NK-92 treated with Interleukin-12 subunit alpha and Interleukin-12 subunit beta, amount 100 ng/mL, for 24 hours (cell line): ENCODE results near the gene FTH1.

Experiments used
- DNase-seq: peaks from one replicate; lab custom pipeline; 2025; lab: John Stamatoyannopoulos, UW

The FTH1 gene

DNA sequence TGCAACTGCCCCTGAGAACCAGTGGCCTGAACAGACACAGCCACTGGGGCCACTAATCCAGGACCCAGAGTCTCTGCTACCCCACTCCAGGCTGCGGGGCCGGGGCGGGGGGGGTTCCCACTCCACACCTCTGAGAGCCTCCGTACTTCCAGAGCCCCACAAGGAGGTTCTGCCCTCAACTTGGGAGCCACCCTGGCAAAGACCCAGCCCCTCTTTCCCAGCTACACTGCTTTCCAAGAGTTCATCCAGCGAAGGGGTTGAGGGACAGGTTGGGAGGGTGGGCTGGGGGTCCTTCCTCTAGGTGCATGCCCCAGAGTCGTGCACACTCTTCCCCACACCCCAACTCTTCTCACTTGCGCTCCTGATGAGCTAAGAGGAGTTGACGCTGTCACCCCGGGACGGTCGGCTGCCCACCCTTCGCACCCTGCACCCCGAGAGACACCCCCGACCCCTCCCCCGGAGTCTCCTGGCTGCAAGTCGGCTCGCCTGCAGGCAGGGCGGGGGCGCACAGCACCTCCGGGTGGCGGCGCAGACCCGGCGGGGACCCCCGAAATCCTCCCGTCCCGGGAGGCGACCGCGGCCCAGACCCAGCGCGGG, 50.6 kb downstream of the FTH1 start:
- no peak for DNase-seq

DNA sequence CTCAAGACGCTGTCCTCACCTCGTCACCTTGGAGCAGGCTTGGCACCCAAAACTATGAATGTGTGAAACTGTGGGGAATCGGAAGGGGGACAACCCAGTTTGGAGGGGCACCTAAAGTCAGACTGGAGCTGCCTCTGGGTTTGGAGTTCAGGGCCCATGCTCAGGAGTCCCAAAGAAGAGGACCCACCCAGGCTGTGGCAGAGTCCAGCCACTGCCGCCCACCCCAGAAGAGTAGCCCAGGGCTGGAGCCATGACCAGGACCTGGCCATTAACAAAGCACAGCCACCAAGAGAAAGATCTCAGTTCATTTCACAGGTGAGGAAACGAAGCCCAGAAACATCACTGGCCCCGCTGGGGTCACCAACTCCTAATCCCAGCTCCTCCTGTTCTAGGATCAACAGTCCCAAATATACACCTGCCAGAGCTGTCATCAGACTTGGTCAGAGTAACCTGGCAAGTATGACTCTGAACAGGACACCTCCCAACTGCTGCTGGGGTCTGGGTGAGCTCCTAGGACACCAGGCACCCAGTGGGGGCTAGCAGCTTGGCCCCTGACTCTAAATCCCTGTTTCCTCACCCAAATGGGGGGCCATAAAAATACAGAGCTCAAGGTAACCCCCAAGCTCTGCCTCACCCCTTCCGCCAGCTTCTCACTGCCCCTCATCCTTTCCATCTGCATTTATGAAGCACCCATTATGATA, 52.8 kb downstream of the FTH1 start:
- DNase-seq = no peak
